ENCODE data around the gene CSNK1G3.
"Not testable (repeated sequence)": the region's sequence is repeated elsewhere in the genome, so short reads cannot be mapped to it uniquely, and the experiment has no call there.

CSNK1G3 gene

DNA sequence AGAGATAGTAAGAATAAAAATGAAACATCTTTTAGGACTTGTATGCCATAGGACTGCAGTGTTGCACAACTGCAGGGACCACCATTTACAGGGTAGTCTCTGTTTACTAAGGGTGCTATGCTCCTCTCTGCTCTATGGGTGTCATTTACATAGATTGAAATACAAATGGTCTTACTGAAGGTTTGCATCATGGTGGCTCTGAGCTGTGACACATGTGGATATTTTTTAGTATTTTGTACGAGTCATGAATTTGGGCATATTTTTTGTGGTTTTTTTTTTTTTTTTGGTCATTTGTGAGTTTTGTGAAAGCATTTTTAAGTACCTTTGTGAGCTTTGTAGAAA is 47.4 kb downstream of the CSNK1G3 start:
- no peak for DNase-seq (ENCODE audit: low read depth)

DNA sequence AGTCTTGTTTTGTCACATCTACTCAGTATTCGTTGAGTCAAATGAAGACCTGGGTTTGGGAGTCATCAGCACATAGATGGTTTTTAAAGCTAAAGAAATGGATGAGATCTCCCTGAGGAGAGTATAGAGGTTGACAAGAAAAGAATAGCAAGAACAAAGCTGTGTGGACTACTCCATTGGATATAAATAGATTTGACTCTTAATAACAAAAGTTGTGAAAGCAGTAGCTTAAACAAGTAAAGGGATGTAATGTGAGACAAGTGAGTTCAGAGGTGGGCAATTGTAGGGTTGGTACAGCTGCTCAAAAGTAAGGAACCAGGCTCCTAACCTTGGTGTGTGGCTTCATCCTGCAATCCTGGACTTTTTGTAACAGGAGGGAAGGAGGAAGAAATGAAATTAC is 49.3 kb downstream of the CSNK1G3 start:
- no peak for DNase-seq (ENCODE audit: low read depth)

DNA sequence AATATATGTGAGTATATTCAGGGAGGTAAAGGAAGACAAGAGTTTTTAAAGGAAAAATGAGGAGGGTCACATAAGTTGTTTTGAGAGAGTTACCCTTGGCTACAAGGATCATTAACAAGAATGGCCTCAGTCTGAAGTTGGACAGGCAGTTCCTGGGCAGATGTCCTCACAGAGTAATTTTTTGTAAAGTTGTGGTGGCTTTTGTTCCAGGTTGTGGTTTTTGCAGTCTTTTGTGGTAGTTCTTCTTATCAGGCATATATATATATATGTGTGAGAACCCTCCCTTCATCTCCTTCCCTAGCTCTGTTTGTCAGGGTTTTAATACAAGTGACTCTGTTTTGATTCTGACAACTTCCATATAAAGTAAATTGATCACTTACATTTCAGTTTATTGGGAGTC is 60.0 kb downstream of the CSNK1G3 start:
- no peak for DNase-seq (ENCODE audit: low read depth)

DNA sequence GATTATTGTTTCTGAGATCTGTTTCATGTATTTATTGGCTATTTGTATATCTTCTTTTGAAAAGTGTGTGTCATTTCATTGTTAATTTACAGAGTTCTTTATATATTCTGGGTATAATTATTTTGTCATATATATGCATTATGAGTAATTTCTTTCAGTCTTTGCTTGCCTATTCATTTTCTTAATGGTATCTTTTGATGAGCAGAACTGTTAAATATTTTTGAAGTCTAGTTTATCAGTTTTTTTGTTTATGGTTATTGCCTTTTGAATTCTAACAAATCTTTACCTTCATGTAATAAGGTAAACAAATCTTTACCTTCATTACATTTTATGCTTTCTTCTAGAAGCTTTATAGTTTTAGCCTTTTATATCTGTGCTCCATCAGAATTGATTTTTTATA is 66.4 kb downstream of the CSNK1G3 start:
- no peak for DNase-seq (ENCODE audit: low read depth)

DNA sequence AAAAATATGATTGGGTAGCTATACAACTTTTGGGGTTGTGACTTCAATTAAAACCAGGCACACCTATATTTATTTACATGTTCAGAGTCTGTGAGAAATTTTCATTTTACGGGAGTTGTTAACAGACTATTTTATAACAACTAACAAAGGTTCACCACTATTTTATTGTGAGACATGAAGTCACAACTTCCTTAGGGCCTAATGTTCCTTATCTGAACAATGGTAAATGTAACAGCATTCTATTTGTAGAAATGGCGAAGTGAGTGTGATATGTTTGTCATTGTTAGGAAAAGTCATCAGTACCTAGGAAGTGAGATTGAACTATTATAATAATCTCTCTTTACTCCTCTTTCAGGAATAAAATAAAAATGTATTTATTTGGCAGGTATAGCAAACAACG is 67.4 kb downstream of the CSNK1G3 start:
- no peak for DNase-seq (ENCODE audit: low read depth)

DNA sequence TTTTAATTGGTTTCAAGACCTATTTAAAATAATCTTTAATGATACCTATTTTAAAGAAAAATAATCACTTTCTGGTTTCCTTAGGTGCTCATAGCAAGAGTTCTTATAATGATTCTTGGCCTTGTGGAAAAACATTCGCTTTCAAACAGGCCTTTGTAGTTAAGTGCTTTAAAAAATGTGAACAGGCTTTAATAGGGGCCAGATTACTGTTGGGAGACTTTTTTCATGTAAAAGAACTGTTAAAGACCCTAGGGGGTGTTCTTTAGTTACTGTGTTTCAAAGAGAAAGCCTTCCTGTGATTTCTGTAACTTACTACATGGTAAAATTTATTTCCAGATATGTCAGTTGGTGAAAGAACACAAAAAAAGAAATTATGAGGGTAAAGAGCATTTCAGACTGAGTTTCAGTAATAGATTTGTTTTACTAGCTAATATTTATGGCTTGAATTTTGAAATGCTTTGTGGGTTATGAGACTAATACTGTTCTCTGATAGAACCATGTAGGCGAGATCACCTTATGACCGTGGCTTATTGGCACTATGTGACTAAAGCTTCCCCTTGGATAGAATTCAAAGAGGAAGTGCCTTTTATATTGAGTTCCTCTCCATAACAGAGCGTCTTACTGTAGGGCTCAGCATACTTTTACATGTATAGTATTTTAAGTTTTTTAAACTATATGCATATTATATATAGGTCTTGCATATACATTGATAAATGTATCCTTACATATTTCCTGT is 70.7 kb downstream of the CSNK1G3 start:
- DNase-seq (ENCODE audit: low read depth): no peak

DNA sequence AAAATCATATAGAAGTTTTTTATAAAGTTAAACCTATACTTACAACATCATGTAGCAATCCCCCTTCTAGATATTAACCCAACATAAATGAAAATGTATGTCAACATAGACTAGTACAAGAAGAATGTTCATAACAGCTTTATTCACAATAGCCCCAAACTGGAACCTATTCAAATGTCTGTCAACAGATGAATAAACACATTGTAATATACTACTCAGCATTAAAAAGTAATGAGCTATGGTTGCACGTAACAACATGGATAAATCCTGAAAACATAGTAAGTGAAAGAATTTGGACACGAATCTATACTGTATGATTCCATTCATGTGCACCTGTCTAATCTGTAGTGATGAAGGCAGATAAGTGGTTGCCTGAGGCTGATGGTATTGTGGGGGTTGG is 73.9 kb downstream of the CSNK1G3 start:
- DNase-seq (ENCODE audit: low read depth): no peak

GRCh38 chr5:123594434-123594833 is 82.5 kb downstream of the CSNK1G3 start:
- no peak for DNase-seq (ENCODE audit: low read depth)

DNA sequence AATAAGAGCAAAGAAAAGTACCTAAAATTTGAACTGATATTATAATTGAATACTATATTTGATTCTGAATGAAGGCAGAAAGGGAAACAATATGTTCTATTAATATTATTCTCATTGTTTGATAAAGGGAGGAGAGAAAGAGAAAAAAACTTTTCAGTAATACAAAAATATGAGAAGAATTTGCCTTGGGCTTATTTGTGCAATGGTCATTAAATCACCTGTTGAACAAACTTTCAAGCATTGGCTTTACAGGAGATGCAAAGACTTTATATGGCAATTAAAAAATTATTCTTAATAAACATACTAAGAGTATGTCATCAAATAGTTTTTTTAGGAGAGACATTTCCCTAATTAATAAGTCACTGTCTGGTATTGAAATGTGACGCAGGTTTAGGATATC is 85.0 kb downstream of the CSNK1G3 start:
- no peak for DNase-seq (ENCODE audit: low read depth)

GRCh38 chr5:123598028-123598689 is 86.2 kb downstream of the CSNK1G3 start:
- DNase-seq (ENCODE audit: low read depth): no peak

DNA sequence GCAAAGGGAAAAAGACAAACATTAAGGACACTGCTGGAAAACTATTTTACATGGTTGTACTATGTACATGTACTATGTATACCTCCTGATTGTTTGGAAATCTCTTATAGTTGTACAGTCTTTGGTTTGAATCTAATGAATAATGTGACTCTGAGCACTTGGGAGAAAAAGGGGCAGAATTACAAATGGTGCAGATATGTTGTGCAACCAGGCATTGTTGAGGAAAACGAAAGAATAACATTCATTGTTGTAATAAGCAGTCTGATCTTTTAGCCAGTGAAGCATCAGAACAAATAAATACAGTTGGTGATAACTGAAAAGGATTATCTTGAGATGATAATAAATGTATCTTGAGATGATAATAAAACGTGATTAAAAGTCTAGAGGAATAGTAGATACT is 87.2 kb downstream of the CSNK1G3 start:
- no peak for DNase-seq (ENCODE audit: low read depth)

GRCh38 chr5:123601610-123602009 is 89.6 kb downstream of the CSNK1G3 start:
- DNase-seq (ENCODE audit: low read depth): no peak

- DNase-seq (ENCODE audit: low read depth): no peak
Measured at GRCh38 chr5:123605822-123606221, 93.8 kb downstream of the CSNK1G3 start.

- DNase-seq (ENCODE audit: low read depth): no peak
Measured at GRCh38 chr5:123610209-123610608, 98.2 kb downstream of the CSNK1G3 start.

GRCh38 chr5:123610665-123611405 is 98.9 kb downstream of the CSNK1G3 start:
- DNase-seq (ENCODE audit: low read depth): peak; percentile 15

- no peak for DNase-seq (ENCODE audit: low read depth)
Measured at GRCh38 chr5:123611406-123611709, 99.4 kb downstream of the CSNK1G3 start.

DNA sequence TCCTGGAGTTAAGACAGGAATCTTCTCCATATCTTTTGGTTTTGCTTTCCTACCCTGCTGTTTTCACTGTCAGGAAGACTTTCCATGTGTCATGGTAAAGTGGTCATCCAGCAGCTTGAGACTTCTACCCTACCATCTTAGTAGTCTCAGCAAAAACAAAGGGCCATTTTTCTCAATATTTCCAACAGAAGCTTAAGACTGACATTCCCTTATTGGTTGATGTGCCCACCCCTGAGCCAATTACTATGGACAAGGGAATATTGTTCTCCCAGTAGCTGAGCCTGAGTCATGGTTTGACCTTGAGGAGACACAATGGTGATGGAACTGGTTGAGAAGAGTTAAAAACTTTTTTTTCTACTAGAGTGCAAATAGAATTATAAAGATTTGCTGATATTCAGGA is 105.6 kb downstream of the CSNK1G3 start:
- no peak for DNase-seq (ENCODE audit: low read depth)

- DNase-seq (ENCODE audit: low read depth): no peak
Measured at GRCh38 chr5:123626051-123626450, 114.1 kb downstream of the CSNK1G3 start.

DNA sequence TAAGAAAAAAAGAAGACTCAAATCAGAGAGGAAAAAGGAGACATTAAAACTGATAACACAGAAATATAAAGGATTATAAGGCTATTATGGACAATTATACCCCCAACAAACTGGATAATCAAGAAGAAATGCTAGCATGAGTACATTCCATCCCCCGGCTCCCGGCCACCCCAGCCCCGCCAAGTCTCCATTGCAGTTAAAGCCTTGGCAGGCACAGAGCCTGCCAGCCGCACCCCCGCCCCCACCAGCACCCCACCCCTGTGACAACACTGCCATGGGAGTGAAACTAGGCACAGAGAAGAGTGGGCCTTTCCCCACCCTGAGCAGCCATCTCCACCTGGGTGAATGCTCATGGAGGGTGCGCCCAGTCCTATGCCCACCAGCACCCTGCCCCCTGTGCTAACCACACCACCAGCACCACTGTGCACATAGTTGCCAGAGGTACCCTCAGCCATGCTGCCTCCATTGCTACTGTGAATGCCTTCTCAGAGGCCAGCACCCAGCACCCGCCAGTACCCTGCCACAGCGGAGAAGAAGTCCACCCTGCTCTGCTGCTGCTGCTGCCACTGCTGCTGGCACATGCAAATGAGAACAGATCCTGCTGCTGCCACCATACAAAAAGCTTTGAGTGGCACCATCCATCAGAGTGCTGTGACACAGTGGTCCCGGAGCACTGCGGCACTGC is 117.0 kb downstream of the CSNK1G3 start:
- DNase-seq (ENCODE audit: low read depth): no peak

DNA sequence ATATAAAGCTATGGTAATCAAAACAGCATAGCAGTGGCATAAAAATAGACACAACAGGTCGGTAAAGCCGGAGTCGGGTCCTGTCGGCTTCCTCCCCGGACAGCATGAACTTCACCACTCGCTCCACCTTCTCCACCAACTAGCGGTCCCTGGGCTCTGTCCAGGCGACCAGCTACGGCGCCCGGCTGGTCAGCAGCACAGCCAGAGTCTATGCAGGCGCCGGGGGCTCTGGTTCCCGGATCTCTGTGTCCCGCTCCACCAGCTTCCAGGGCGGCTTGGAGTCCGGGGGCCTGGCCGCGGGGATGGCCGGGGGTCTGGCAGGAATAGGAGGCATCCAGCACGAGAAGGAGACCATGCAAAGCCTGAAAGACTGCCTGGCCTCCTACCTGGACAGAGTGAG is 124.0 kb downstream of the CSNK1G3 start:
- DNase-seq (ENCODE audit: low read depth): no peak

- DNase-seq (ENCODE audit: low read depth): not testable (repeated sequence)
Measured at GRCh38 chr5:123637028-123637427, 125.1 kb downstream of the CSNK1G3 start.

- no peak for DNase-seq (ENCODE audit: low read depth)
Measured at GRCh38 chr5:123639244-123639643, 127.3 kb downstream of the CSNK1G3 start.

GRCh38 chr5:123645024-123645603 is 133.1 kb downstream of the CSNK1G3 start:
- no peak for DNase-seq (ENCODE audit: low read depth)

Measured in stimulated activated CD4-positive, alpha-beta T cell treated with anti-CD3 and anti-CD28 coated beads, Interleukin-2, amount 100 ng/mL, for 4 hours (primary cell).